GM13976 (cell line): ENCODE results near the gene PKP4.
"Not testable (repeated sequence)": the region's sequence is repeated elsewhere in the genome, so short reads cannot be mapped to it uniquely, and the experiment has no call there.

Experiments used
- DNase-seq: peaks from one replicate; pipeline ENCODE4 v3.0.0; 2012; ENCODE audit warnings: low spot score
- CTCF ChIP-seq: IDR thresholded peaks from 2 replicates; pipeline ENCODE4 v1.5.1; 2012; ENCODE audit warnings: borderline replicate concordance, mild to moderate bottlenecking; ENCODE audit not compliant: insufficient read depth; ENCODE audit errors: extremely low read depth, missing control alignments, control extremely low read depth
- in situ Hi-C: fragments of 300-500 bp; cut with MboI; formaldehyde crosslinking; loops from one replicate; pipeline ENCODE4 v1.12.0; 2022; ENCODE audit warnings: low sequenced_read_pairs, mixed read lengths, inconsistent platforms; ENCODE audit not compliant: unreplicated experiment

The PKP4 gene

GRCh38 chr2:158459161-158460003 is 2.6 kb downstream of the PKP4 start:
- DNase-seq, result no peak
- in situ Hi-C loops, result loop anchor here (25.0 kb wide), 1 partner anchor 278 kb away; no protein-coding TSS in a partner anchor
- TF ChIP-seq CTCF, result no peak

GRCh38 chr2:158460632-158461297 is 4.0 kb downstream of the PKP4 start:
- in situ Hi-C loops, result loop anchor here (25.0 kb wide), 1 partner anchor 277 kb away; no protein-coding TSS in a partner anchor
- no peak for DNase-seq
- TF ChIP-seq CTCF, result no peak

- no peak for TF ChIP-seq CTCF
- in situ Hi-C loops, result loop anchor here (25.0 kb wide), 1 partner anchor 274 kb away; no protein-coding TSS in a partner anchor
- DNase-seq, result no peak
These were observed 6.8 kb downstream of the PKP4 start for GRCh38 chr2:158463496-158464095.

- DNase-seq, result peak; percentile 33
- in situ Hi-C loops, result loop anchor here (25.0 kb wide), 1 partner anchor 273 kb away; no protein-coding TSS in a partner anchor
These were observed 7.9 kb downstream of the PKP4 start for GRCh38 chr2:158464426-158465281.

GRCh38 chr2:158467248-158467647 is 10.5 kb downstream of the PKP4 start:
- no peak for TF ChIP-seq CTCF
- DNase-seq, result no peak
- in situ Hi-C loops, result loop anchor here (25.0 kb wide), 1 partner anchor 270 kb away; no protein-coding TSS in a partner anchor

More at GRCh38 chr2:158464426-158465281, 7.9 kb downstream of the PKP4 start:
- TF ChIP-seq CTCF, result peak; percentile 27

GRCh38 chr2:158472829-158473228 is 16.1 kb downstream of the PKP4 start:
- in situ Hi-C loops, result loop anchor here (25.0 kb wide), 1 partner anchor 264 kb away; no protein-coding TSS in a partner anchor
- not testable (repeated sequence) for DNase-seq

GRCh38 chr2:158473300-158473699 is 16.5 kb downstream of the PKP4 start:
- in situ Hi-C loops, result loop anchor here (25.0 kb wide), 1 partner anchor 264 kb away; no protein-coding TSS in a partner anchor
- not testable (repeated sequence) for DNase-seq
